ENCODE results near the gene DEF6. TPM values are rescaled to one million over a fixed set of nuclear protein-coding genes. Genes with fewer than 3 reads are reported as not detected.
A peak's percentile ranks its signal among the peaks of the same experiment; 100 is the strongest.
"Not testable (repeated sequence)": the region's sequence is repeated elsewhere in the genome, so short reads cannot be mapped to it uniquely, and the experiment has no call there.

DEF6 gene
- total RNA-seq, 1 experiment from 2014 or later: 11.3 TPM

GRCh38 chr6:35328108-35328723, 30.6 kb downstream of the DEF6 start (continued):
- TF ChIP-seq MLX (CRISPR knock-in tag; IDR thresholded peaks at IDR 0.05) (no peak), TEAD4 (CRISPR knock-in tag; IDR thresholded peaks at IDR 0.05) (no peak)

- not testable (repeated sequence) for H3K4me3 Mint-ChIP-seq; DNase-seq (ENCODE audit: low spot score); H3K4me1 Mint-ChIP-seq; H3K36me3 Mint-ChIP-seq; H3K27ac Mint-ChIP-seq; ATAC-seq
- peaks cover 11% of the 10 kb centered on the region for H3K9me3 Mint-ChIP-seq
- ChIA-PET CTCF (interaction anchor here (1.3 to 3.0 kb wide), 5 partner anchors 13 to 139 kb away, joined by 3 to 19 read pairs (median 16); partner anchors contain the start of genes DEF6, PPARD and RPL10A), POLR2A (interaction anchor here (1.7 kb wide), 1 partner anchor 11 kb away, joined by 6 read pairs; no protein-coding TSS in a partner anchor)
- peaks cover 12% of the 10 kb centered on the region for H3K27me3 Mint-ChIP-seq (ENCODE audit: low read depth)
These were observed 31.3 kb downstream of the DEF6 start for GRCh38 chr6:35328965-35329364.

DNA sequence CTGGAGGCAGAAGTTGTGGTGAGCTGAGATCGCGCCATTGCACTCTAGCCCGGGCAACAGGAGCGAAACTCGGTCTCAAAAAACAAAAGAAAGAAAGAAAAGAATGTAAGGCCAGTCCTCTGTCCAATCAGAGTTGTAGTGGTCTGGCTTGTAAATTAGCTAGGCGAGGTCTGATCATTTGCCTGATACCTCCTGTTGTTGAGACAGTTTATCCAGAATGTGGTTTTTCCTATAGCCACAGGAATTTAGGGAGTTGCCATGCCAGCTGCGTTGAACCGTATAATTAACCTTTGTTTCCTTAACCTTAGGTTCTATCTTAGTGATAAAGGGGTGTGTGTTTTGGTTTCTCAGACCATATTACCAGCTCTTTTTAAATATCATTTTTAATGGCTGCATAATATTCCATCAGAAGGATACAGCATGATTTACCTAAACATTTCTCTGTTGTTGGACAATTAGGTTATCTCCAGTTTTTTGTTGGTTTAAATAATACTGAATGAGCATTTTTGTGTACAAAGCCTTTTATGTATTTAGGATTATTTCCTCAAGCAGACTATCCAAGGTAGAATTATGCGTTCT, 33.0 kb downstream of the DEF6 start:
- Mint-ChIP-seq H3K4me3 (no peak overlapping the region), H3K9me3 (peaks cover 11% of the 10 kb centered on the region), H3K27me3 (ENCODE audit: low read depth) (peaks cover 29% of the 10 kb centered on the region), H3K4me1 (peaks cover 6% of the 10 kb centered on the region), H3K36me3 (peaks cover 3% of the 10 kb centered on the region), H3K27ac (no peak overlapping the region)
- CTCF ChIA-PET: interaction anchor here (0.6 to 1.7 kb wide), 2 partner anchors 12 to 1905 kb away, joined by 3 to 4 read pairs; partner anchors contain the start of gene PPARD
- POLR2A ChIA-PET: no interaction called here
- TF ChIP-seq AFF4 (CRISPR knock-in tag; IDR thresholded peaks at IDR 0.05; ENCODE audit: borderline replicate concordance): no peak
- no peak for TF ChIP-seq PRRX2 (CRISPR knock-in tag; IDR thresholded peaks at IDR 0.05)
- no peak for TF ChIP-seq TCF7 (CRISPR knock-in tag; IDR thresholded peaks at IDR 0.05; ENCODE audit: low read depth)
- TF ChIP-seq MXD4 (CRISPR knock-in tag; IDR thresholded peaks at IDR 0.05; ENCODE audit: borderline replicate concordance): no peak
- no peak for TF ChIP-seq CREB1 (CRISPR knock-in tag; IDR thresholded peaks at IDR 0.05)
- no peak for TF ChIP-seq FOXJ3 (CRISPR knock-in tag; IDR thresholded peaks at IDR 0.05; ENCODE audit: borderline replicate concordance)
- TF ChIP-seq RELA (CRISPR knock-in tag; IDR thresholded peaks at IDR 0.05; ENCODE audit: borderline replicate concordance): no peak
- TF ChIP-seq ZMAT4 (CRISPR knock-in tag; IDR thresholded peaks at IDR 0.05): no peak
- TF ChIP-seq KAT7 (CRISPR knock-in tag; IDR thresholded peaks at IDR 0.05; ENCODE audit: borderline replicate concordance): no peak
- no peak for TF ChIP-seq ELF4 (CRISPR knock-in tag; IDR thresholded peaks at IDR 0.05; ENCODE audit: low read depth)
- no peak for TF ChIP-seq TEAD4 (CRISPR knock-in tag; IDR thresholded peaks at IDR 0.05)
- ATAC-seq (no peak), DNase-seq (ENCODE audit: low spot score) (no peak)

- not testable (repeated sequence) for H3K36me3 Mint-ChIP-seq, H3K4me3 Mint-ChIP-seq, H3K27ac Mint-ChIP-seq, H3K4me1 Mint-ChIP-seq
- H3K9me3 Mint-ChIP-seq: peaks cover 11% of the 10 kb centered on the region
- ChIA-PET CTCF (interaction anchor here (0.7 to 2.9 kb wide), 10 partner anchors 9 to 117 kb away, joined by 3 to 20 read pairs (median 5); partner anchors contain the start of gene PPARD), POLR2A (interaction anchor here (1.2 kb wide), 1 partner anchor 117 kb away, joined by 3 read pairs; no protein-coding TSS in a partner anchor)
- peaks cover 37% of the 10 kb centered on the region for H3K27me3 Mint-ChIP-seq (ENCODE audit: low read depth)
- ATAC-seq: peak; percentile 63
- peak; percentile 56 for DNase-seq (ENCODE audit: low spot score)
These were observed 34.7 kb downstream of the DEF6 start for GRCh38 chr6:35332074-35332887.
